NCI-H1417 (cell line): Measurements from ENCODE around the gene RSU1.
A peak's percentile ranks its signal among the peaks of the same experiment; 100 is the strongest.
"Not testable (repeated sequence)": the region's sequence is repeated elsewhere in the genome, so short reads cannot be mapped to it uniquely, and the experiment has no call there.

ENCODE experiments used
- DNase-seq, 3 experiments: peaks; one replicate each; lab custom pipeline; 2025; lab: John Stamatoyannopoulos, UW

Gene RSU1

GRCh38 chr10:16780338-16780880 is 36.8 kb downstream of the RSU1 start:
- no peak for DNase-seq

DNA sequence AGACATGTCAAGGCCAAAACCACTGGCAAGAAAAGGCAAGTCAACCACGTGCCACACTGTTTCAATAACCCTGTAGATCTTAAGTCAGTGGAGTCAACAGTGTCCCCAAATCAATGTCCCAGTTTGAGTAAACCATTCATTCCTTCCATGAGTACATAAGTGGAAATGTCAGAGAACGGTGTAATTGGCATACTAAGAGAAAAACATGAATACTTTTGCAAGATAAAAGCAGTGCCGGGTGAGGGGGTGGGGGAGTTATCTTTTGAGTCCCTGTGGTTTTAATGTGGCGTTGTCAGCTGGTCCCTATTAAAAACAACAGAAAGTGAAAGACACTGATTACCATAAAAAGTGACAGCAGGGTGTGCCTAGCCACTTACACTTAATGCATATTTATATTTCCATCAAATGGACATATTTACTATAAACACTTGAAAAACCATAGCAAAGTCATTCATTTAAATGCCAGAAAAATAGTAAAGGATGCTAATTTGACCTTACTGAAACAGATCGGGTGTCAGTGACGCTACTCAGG is 37.8 kb downstream of the RSU1 start:
- no peak for DNase-seq

DNA sequence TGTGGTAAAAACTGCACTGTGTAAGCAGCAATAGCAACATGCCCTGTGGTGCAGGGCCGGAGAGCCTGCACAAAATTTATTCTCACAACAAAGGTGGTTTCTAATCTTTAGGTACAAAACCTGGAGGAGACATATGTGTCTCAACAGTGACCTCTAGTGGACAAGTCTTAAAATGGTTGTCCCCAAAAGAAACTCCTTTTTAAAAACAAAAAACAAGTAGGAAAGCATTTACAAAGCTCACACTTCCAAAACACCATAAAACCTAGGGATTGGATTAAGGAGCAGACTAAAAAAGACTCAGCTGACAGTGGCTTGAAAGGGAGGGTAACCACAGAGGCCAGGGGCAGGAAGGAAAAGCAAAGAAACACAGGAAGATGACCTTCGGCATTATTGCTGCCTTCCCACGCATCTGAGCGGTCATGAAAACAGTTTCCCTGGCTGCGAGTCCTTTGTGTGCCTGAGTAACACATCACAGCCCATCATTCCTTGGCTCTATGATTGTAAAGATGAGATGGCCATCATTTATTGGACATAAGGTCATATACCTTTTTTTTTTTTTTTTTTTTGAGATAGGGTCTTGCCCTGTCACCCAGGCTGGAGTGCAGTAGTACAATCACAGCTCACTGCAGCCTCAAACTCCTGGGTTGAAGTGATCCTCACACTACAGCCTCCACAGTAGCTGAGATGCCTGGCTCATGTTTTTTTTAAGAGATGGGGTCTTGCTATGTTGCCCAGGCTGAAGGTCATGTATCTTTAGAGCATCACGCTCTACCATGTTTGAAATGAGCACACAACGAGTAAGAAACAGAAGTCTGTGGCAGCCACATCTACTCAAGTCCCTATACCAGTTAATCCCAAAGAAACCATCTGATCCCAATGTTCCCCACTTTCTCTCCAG is 39.5 kb downstream of the RSU1 start:
- DNase-seq = peak; percentile 40 to 76 (median 50)

DNA sequence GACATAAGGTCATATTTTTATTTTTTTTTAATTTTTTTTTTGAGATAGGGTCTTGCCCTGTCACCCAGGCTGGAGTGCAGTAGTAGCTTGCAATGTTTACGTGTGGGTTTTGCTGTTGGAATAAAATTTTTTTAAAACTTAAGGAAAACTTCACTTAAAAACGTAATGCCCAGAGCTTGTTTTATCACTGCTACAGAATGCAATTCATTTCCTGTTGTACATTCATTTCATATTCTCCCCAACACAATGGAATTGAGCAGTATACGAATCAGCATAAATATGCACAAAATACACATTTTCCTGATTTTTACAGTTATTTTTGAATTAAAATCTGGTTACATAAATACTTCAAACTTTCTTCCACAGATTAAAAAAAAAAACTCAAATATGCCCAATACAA is 40.3 kb downstream of the RSU1 start:
- no peak for DNase-seq

GRCh38 chr10:16773334-16773733 is 43.9 kb downstream of the RSU1 start:
- DNase-seq = peak in 1 of 3 experiments; percentile 3

DNA sequence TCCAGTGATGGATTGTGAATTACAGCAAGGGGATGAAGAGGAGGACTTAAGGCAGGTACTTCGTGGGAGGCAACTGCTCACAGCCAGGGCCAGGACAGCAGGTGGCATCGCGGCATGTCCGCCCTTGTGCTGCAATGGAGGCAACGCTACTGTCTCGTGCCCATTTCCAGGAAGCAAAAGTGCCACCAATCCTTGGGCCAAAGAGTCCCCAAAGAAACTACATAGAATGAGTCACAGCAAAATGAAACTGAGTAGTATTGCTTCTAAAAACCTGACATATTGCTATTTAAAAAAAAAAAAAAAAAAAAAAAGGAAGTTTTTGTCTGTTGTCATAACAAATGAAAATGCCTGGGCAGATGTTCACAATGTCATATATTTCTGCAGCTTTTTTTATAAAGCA is 46.6 kb downstream of the RSU1 start:
- DNase-seq = no peak

DNA sequence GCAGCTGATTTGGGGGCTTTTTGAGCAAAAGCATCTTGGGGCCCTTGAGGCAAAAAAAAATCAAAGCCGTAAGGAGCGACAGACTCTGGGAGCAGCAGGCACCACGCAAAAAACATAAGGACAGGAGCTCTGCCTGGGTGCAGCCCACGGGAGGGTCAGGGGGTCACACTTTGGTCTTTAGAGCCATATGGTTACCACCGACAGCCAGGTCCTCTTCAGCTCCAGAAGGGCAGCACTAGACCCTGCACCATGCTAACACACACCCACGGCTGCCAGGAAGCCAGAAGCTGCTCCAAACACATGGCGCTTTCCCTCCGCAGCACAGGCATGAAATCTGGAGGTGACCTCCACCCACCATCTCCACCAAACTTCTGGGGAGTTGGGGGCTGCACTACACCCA is 47.1 kb downstream of the RSU1 start:
- DNase-seq = no peak

DNA sequence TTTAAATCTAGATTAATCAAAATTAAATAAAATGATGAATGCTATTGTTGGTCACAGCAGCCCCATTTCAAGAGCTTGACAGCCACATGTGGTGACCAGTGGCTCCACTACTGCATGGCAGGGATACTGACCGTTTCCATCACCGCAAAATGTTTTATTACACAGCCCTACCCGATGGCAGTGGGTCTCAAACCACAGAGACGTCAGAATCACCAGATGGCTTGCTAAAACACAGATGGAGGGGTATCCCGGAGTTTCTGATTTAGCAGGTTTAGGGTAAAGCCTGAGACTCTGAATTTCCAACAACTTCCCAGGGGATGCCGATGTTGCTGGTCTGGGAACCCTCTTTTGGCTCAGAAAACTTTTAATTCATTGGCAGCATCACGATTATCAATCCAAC is 47.9 kb downstream of the RSU1 start:
- no peak for DNase-seq

DNA sequence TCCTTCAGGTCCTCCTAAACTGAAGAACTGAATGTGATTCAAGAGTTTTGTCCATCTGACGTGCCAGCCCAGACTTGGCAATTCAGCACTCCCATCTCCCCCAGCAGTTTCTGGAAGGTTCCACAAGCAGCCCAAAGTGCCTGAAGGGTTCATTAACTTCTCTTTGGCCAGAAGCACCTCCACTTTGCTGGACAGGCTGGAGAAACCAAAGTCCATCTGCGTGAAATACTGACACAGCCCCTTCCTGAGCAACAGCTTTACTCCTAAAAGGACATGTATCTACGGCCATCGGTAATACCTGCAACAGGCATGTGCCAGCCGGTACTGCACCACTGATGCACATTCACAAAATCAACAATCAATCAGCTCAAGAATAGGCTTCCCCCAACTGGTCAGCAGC is 48.5 kb downstream of the RSU1 start:
- DNase-seq = no peak

DNA sequence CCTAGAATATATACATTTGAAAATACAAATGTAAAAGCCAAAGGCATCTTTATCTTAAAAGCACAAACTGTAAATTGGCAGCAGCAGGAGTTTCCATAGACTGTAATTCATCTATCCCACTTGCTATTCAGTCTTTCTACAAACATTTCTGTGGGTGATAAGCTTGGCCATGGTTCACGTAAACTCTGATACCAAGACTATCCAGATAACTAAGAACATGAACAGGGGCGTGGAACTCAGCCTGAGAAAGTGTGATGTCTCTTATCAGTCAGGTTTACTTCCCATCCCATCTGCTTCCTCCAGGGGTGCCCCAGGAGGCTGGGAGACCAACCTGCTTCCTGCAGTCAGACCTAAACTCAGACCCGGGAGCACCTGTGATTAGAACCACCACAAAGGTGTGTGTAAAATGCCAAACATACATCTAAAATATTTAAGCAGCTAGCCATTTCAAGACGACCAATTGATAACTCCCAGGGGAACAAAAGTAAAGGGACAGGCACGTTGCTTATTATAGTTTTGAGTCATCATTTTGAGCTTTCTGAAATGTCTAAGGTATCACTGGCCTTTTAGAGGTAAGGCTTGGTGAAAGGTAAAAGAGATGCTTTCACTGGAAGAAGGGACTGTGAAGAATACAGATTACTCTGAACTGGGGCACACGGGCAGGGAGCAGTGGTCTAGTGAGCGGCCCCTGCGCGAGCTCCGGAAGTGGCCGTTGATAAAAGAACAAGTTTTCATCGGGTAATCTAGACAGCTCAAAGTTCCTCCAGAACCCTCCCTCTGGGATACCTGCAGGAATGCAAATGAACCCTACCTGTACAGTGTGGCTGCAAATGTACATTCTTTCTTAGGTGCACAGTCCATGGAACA is 51.5 kb downstream of the RSU1 start:
- DNase-seq = no peak

GRCh38 chr10:16761300-16761699 is 55.9 kb downstream of the RSU1 start:
- no peak for DNase-seq

- DNase-seq = no peak
Observed at GRCh38 chr10:16756561-16757221, 60.5 kb downstream of the RSU1 start.

GRCh38 chr10:16754765-16755164 is 62.5 kb downstream of the RSU1 start:
- DNase-seq = no peak

GRCh38 chr10:16752849-16753248 is 64.4 kb downstream of the RSU1 start:
- not testable (repeated sequence) for DNase-seq

GRCh38 chr10:16752099-16752498 is 65.1 kb downstream of the RSU1 start:
- no peak for DNase-seq

DNA sequence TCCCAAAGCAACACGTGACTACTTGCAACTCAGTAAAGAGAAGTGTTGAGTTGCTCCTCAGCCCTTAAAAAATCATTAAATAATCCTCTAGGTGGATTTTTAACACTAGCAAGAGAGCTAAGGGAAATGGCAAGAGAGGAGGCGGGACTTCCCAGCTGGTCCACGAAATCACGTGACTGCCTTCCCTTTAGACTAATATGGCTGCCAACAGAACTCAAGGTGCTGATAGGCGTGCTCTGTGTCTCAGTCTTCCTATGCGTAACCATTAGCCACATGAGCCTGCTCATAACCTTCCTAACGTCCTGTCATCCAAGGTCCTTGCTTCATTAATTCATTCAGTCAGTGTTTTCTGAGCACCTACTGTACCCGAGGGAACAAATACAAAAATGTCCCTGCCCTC is 66.0 kb downstream of the RSU1 start:
- no peak for DNase-seq

- DNase-seq = no peak
Observed at GRCh38 chr10:16750461-16750860, 66.8 kb downstream of the RSU1 start.

- DNase-seq = no peak
Observed at GRCh38 chr10:16748749-16749148, 68.5 kb downstream of the RSU1 start.

- DNase-seq = no peak
Observed at GRCh38 chr10:16746856-16747255, 70.4 kb downstream of the RSU1 start.

GRCh38 chr10:16745061-16745460 is 72.2 kb downstream of the RSU1 start:
- DNase-seq = no peak

DNA sequence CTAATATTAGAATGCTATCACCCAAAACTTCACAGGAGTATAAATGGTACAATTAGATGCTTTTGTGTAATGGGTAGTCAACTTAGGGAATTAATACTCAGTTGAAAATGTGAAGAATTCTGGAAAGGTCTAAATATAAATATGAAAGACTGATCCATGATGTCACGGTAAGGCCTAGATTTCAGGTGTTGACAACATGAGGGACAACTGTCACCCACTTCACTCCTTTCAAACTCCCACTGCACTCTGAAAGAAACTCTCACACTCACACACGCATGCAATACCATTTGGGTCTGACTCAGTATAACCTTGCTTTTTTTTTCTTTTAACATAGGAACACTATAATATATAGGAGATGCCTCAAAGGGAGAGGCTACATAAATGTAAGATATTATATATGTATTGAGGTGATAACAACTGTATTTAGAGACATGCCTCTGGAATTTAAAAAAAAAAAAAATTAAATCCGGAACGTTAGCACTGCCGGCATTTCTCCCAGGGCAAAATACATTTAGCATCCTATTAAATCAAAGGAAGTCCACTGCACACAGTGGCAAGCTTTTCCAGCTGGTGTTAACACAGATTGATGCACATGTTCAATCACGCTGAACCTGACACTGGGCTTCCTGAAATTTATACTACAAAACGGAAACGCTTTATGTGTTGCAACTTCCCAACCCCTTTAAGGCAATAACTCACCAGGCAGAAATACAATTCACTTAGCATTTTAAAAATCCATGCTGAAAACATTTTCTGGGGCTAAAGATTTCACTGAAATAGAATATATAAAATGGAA is 74.9 kb downstream of the RSU1 start:
- DNase-seq = peak in 1 of 3 experiments; percentile 22
